CD14-positive monocyte (primary cell): Measurements from ENCODE around the gene ATP7A. TPM values are rescaled to one million over a fixed set of nuclear protein-coding genes. Genes with fewer than 3 reads are reported as not detected.
"Not testable (repeated sequence)": the region's sequence is repeated elsewhere in the genome, so short reads cannot be mapped to it uniquely, and the experiment has no call there.

Source experiments
- DNase-seq, 3 donors: peaks; one replicate each; pipeline ENCODE4 v3.0.0-alpha.2; 2011 to 2022
- H2AFZ ChIP-seq: 2 replicates; pipeline ENCODE4 v1.6.0; 2012; ENCODE audit warnings: mild to moderate bottlenecking, low read depth, low read length, inconsistent platforms; ENCODE audit not compliant: insufficient read depth, poor library complexity, severe bottlenecking
- H3K27ac ChIP-seq, 2 donors: 1 replicate in 1 of 2; 2 replicates in 1 of 2; pipeline ENCODE4 v1.5.1; 2012 to 2013; ENCODE audit warnings: low read length in 2 of 2, control low read depth in 1 of 2, inconsistent platforms in 1 of 2, low read depth in 1 of 2, mild to moderate bottlenecking in 1 of 2
- H3K27me3 ChIP-seq, 2 donors: one replicate each; pipeline versions ENCODE4 v1.6.0 to v1.6.1; 2011 to 2013; ENCODE audit warnings: low read length in 2 of 2; ENCODE audit not compliant: control insufficient read depth in 2 of 2, insufficient read depth in 2 of 2
- H3K36me3 ChIP-seq, 2 donors: replicated peaks in 1 of 2; 1 replicate in 1 of 2; 2 replicates in 1 of 2; pipeline versions ENCODE4 v1.5.1 to v1.6.1; 2012 to 2013; ENCODE audit warnings: low read length in 2 of 2, control low read depth in 1 of 2, inconsistent platforms in 1 of 2, mild to moderate bottlenecking in 1 of 2; ENCODE audit not compliant: insufficient read depth in 2 of 2, control insufficient read depth in 1 of 2
- H3K4me1 ChIP-seq, 2 donors: 1 replicate in 1 of 2; 2 replicates in 1 of 2; pipeline versions ENCODE4 v1.5.1 to v1.6.1; 2012 to 2013; ENCODE audit warnings: low read length in 2 of 2, control low read depth in 1 of 2, inconsistent platforms in 1 of 2, mild to moderate bottlenecking in 1 of 2, moderate library complexity in 1 of 2; ENCODE audit not compliant: insufficient read depth in 2 of 2, control insufficient read depth in 1 of 2
- H3K4me2 ChIP-seq: replicated peaks from 2 replicates; pipeline ENCODE3; 2012; ENCODE audit warnings: low read length, moderate library complexity, mild to moderate bottlenecking; ENCODE audit not compliant: poor library complexity, severe bottlenecking; ENCODE audit errors: extremely low read depth
- H3K4me3 ChIP-seq, 3 experiments: fragments of 200-600 bp in 1 of 3; sonication (generic) in 1 of 3; replicated peaks in 1 of 3; 1 replicate in 2 of 3; 2 replicates in 1 of 3; pipeline ENCODE4 v1.5.1; 2011 to 2013; ENCODE audit warnings: low read length in 3 of 3, mild to moderate bottlenecking in 3 of 3, control low read depth in 2 of 3, low read depth in 2 of 3, inconsistent platforms in 1 of 3, moderate library complexity in 1 of 3
- H3K79me2 ChIP-seq: 2 replicates; pipeline ENCODE4 v1.6.0; 2012; ENCODE audit warnings: mild to moderate bottlenecking, control low read depth, inconsistent platforms, low read length, moderate library complexity; ENCODE audit not compliant: insufficient read depth
- H3K9ac ChIP-seq: 2 replicates; pipeline ENCODE4 v1.6.0; 2017; ENCODE audit warnings: low read length, mild to moderate bottlenecking; ENCODE audit not compliant: insufficient read depth, poor library complexity, severe bottlenecking
- H3K9me3 ChIP-seq, 2 donors: replicated peaks in 1 of 2; 1 replicate in 1 of 2; 2 replicates in 1 of 2; pipeline versions ENCODE4 v1.5.1 to v1.6.1; 2012 to 2013; ENCODE audit warnings: low read length in 2 of 2, control low read depth in 1 of 2; ENCODE audit not compliant: control insufficient read depth in 1 of 2, insufficient read depth in 1 of 2
- H4K20me1 ChIP-seq: 2 replicates; pipeline ENCODE4 v1.6.0; 2012; ENCODE audit warnings: mild to moderate bottlenecking, low read length, control low read depth, moderate library complexity; ENCODE audit not compliant: insufficient read depth
- H3K27ac Mint-ChIP-seq, 7 donors: one replicate each; pipeline ENCODE4 v1.8.0; 2020; ENCODE audit warnings: mild to moderate bottlenecking in 7 of 7, mixed read lengths in 7 of 7, moderate library complexity in 6 of 7, inconsistent platforms in 2 of 7
- H3K27me3 Mint-ChIP-seq, 3 donors: one replicate each; pipeline ENCODE4 v1.8.0; 2021 to 2022; ENCODE audit warnings: low read depth in 3 of 3, mild to moderate bottlenecking in 3 of 3, mixed read lengths in 3 of 3, moderate library complexity in 3 of 3, inconsistent platforms in 1 of 3
- H3K36me3 Mint-ChIP-seq, 2 donors: one replicate each; pipeline ENCODE4 v1.8.0; 2020; ENCODE audit warnings: mixed read lengths in 2 of 2, inconsistent platforms in 1 of 2, mild to moderate bottlenecking in 1 of 2
- H3K4me1 Mint-ChIP-seq: one replicate; pipeline ENCODE4 v1.8.0; 2020; ENCODE audit warnings: mild to moderate bottlenecking, mixed read lengths
- H3K4me3 Mint-ChIP-seq, 2 donors: one replicate each; pipeline ENCODE4 v1.8.0; 2020; ENCODE audit warnings: mild to moderate bottlenecking in 2 of 2, mixed read lengths in 2 of 2, moderate library complexity in 1 of 2
- H3K9me3 Mint-ChIP-seq, 7 donors: one replicate each; pipeline ENCODE4 v1.8.0; 2020 to 2022; ENCODE audit warnings: mixed read lengths in 7 of 7, mild to moderate bottlenecking in 6 of 7, moderate library complexity in 6 of 7, inconsistent platforms in 2 of 7
- WGBS: methylation state at CpG from one replicate; pipeline ENCODE4 v1.1.5; 2013; ENCODE audit warnings: missing lambda C conversion rate; ENCODE audit not compliant: insufficient coverage; 5-methylcytosine and 5-hydroxymethylcytosine counted together
- intact Hi-C, 2 donors: fragments of 100-400 bp; cut with micrococcal nuclease; formaldehyde crosslinking; loops; one replicate each; pipeline versions ENCODE4 v1.15.0 to v1.15.1; 2023
- polyA plus RNA-seq, 3 donors: library from polyadenylated mRNA; depleted of rRNA in 1 of 3; unstranded in 2 of 3; stranded (reverse) in 1 of 3; fragments of 300-500 nt in 2 of 3; fragments of >200 nt in 1 of 3; fragmentation: Illumina TruSeq in 2 of 3; gene quantifications; 1 replicate in 2 of 3; 2 replicates in 1 of 3; pipeline ENCODE4 v1.2.3, GENCODE V29; 2012 to 2021
- TF ChIP-seq, protein P1 (sequence below): fragments of 200-600 bp; IDR thresholded peaks from one replicate; pipeline ENCODE4 v1.8.0; 2022; ENCODE audit warnings: antibody characterized with exemption, mild to moderate bottlenecking

Gene ATP7A
- polyA plus RNA-seq, 3 donors, result 2.3 to 3.8 (median 2.8) TPM

DNA sequence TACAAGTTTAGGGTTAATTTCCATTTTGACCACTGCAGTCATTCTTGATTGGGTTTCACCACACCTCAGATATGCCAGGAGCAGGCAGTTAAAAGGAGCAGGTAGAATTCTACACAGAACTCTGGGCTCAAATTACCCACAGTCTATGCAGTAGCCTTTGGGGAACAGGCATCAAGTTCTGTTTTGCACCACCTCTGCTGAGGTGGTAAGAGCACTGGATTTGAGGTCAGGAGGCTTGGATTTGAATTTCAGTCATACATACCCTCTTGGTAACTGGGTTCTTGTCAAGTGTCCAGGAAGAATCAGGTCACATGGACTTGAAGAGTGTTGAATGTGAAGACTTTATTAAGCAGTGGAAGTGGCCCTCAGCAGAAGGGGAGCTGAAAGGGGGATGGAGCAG lies 153.2 kb downstream of the ATP7A start:
- Histone ChIP-seq H2AFZ (no peak overlapping the region), H3K4me1 (no peaks in the 10 kb centered on the region), H4K20me1 (no peaks in the 10 kb centered on the region), H3K4me3 (no peak overlapping the region), H3K27me3 (no peaks in the 10 kb centered on the region), H3K27ac (no peak overlapping the region), H3K36me3 (no peaks in the 10 kb centered on the region), H3K9me3 (peaks cover 3 to 5% of the 10 kb centered on the region in 2 donors), H3K4me2 (no peak overlapping the region), H3K79me2 (no peaks in the 10 kb centered on the region), H3K9ac (no peak overlapping the region)
- TF ChIP-seq, protein P1, sequence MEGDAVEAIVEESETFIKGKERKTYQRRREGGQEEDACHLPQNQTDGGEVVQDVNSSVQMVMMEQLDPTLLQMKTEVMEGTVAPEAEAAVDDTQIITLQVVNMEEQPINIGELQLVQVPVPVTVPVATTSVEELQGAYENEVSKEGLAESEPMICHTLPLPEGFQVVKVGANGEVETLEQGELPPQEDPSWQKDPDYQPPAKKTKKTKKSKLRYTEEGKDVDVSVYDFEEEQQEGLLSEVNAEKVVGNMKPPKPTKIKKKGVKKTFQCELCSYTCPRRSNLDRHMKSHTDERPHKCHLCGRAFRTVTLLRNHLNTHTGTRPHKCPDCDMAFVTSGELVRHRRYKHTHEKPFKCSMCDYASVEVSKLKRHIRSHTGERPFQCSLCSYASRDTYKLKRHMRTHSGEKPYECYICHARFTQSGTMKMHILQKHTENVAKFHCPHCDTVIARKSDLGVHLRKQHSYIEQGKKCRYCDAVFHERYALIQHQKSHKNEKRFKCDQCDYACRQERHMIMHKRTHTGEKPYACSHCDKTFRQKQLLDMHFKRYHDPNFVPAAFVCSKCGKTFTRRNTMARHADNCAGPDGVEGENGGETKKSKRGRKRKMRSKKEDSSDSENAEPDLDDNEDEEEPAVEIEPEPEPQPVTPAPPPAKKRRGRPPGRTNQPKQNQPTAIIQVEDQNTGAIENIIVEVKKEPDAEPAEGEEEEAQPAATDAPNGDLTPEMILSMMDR, result no peak
- intact Hi-C loops, result no loop called here
- Mint-ChIP-seq H3K27me3 (peaks cover 0 to 1% (median 0%) of the 10 kb centered on the region in 3 donors), H3K4me1 (no peaks in the 10 kb centered on the region), H3K4me3 (no peak overlapping the region), H3K36me3 (no peaks in the 10 kb centered on the region), H3K27ac (no peak overlapping the region), H3K9me3 (peaks cover 2 to 16% (median 5%) of the 10 kb centered on the region in 7 donors)
- DNase-seq, result no peak

DNA sequence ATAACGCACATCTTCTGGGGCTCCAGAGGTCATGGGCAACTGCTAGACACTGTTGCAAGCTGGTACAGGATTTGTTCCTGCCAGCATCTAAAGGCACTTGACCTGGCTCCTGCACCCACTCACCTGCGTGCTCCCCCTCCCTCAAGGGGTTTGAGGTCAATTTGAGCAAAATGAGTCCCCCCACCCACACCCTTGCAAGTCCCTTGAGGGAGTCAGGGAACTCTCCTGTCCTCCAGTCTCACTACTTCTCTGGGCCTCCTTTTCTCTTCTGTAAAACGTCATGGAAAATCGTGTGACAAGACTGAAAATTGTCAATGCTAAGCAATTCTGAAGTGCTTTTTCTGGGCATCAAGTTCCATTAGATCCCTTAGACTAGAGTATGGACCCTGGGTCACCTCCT lies 153.7 kb downstream of the ATP7A start:
- peaks cover 2 to 19% (median 8%) of the 10 kb centered on the region in 7 donors for H3K9me3 Mint-ChIP-seq
- WGBS, result 100% methylated on average over 1 of the region's 4 CpGs
- Histone ChIP-seq H2AFZ (no peak overlapping the region), H3K4me1 (no peaks in the 10 kb centered on the region), H3K9me3 (peaks cover 8 to 10% of the 10 kb centered on the region in 2 donors), H3K9ac (no peak overlapping the region), H3K79me2 (no peaks in the 10 kb centered on the region), H3K4me3 (no peak overlapping the region), H3K4me2 (no peak overlapping the region), H3K27me3 (no peaks in the 10 kb centered on the region), H4K20me1 (no peaks in the 10 kb centered on the region), H3K27ac (no peak overlapping the region), H3K36me3 (no peaks in the 10 kb centered on the region)
- H3K27ac Mint-ChIP-seq, result no peak overlapping the region
- H3K4me1 Mint-ChIP-seq, result no peaks in the 10 kb centered on the region
- H3K36me3 Mint-ChIP-seq, result no peaks in the 10 kb centered on the region
- DNase-seq, result no peak
- no peak overlapping the region for H3K4me3 Mint-ChIP-seq
- H3K27me3 Mint-ChIP-seq, result peaks cover 0 to 1% (median 0%) of the 10 kb centered on the region in 3 donors
- TF ChIP-seq, protein P1, result no peak
- intact Hi-C loops, result no loop called here

DNA sequence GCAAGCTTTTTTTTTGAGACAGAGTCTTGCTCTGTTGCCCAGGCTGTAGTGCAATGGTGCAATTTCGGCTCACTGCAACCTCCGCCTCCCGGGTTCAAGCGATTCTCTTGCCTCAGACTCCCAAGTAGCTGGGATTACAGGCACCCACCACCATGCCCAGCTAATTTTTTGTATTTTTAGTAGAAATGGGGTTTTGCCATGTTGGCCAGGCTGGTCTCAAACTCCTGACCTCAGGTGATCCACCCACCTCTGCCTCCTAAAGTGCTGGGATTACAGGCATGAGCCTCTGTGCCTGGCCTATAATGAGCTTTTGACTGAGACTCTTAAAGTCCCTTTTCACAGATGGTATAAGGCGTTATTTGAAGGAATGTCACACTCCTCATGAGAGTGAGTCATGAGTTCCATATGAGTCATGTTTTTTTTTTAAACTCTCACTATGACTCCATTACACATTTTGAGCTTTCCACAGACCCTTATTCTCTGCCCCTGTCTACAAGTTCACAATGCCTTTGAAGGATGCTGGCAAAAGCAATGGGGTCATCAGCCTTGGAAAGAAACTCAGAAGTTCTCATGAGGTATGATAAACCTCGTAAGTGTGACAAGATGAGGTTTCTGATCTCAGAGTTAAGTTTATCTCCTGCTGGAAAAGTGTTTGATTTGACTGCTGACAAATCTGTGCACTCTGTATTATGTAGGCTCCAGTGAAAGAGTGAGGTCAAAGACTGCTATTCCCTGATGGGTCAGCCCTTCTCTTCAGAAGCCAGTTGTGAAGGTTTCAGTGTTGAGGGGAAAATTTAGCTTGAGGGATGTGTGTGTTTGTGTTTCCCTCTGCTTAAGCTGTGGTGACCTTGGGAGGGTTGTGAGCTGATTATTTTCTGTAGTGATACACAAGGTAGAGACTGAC lies 154.5 kb downstream of the ATP7A start:
- Mint-ChIP-seq H3K9me3 (peaks cover 2 to 20% (median 8%) of the 10 kb centered on the region in 7 donors), H3K27ac (peak overlapping the region in 1 of 7 donors; percentile 40)
- DNase-seq, result peak in 1 of 3 donors; percentile 24
- H3K9ac ChIP-seq, H3K4me1 Mint-ChIP-seq, intact Hi-C loops, H2AFZ ChIP-seq, H3K36me3 ChIP-seq, H4K20me1 ChIP-seq, H3K27me3 ChIP-seq, H3K4me1 ChIP-seq, H3K79me2 ChIP-seq, H3K4me3 Mint-ChIP-seq, H3K4me2 ChIP-seq, H3K27me3 Mint-ChIP-seq, H3K4me3 ChIP-seq, H3K27ac ChIP-seq, H3K36me3 Mint-ChIP-seq: not testable (repeated sequence)
- peaks cover 11 to 12% of the 10 kb centered on the region in 2 donors for H3K9me3 ChIP-seq
- WGBS, result 71% methylated on average over 1 of the region's 6 CpGs
